Chondrocyte (in vitro differentiated cells): Measurements from ENCODE around the gene CCND1. TPM values are rescaled to one million over a fixed set of nuclear protein-coding genes. Genes with fewer than 3 reads are reported as not detected.

Source experiments
- DNase-seq: peaks from one replicate; pipeline ENCODE4 v3.0.0; 2021; ENCODE audit warnings: mixed read lengths, low spot score
- H3K27ac Mint-ChIP-seq: one replicate; pipeline ENCODE4 v1.8.0; 2021; ENCODE audit warnings: mild to moderate bottlenecking, moderate library complexity, mixed read lengths; ENCODE audit not compliant: unreplicated experiment
- H3K27me3 Mint-ChIP-seq: 2 replicates; pipeline ENCODE4 v1.8.0; 2021; ENCODE audit warnings: low read depth, mixed read lengths
- H3K36me3 Mint-ChIP-seq: 2 replicates; pipeline ENCODE4 v1.8.0; 2021; ENCODE audit warnings: low read depth, mixed read lengths
- H3K4me1 Mint-ChIP-seq: 2 replicates; pipeline ENCODE4 v1.8.0; 2021; ENCODE audit warnings: low read depth, mild to moderate bottlenecking, mixed read lengths
- H3K4me3 Mint-ChIP-seq: one replicate; pipeline ENCODE4 v1.8.0; 2021; ENCODE audit warnings: mild to moderate bottlenecking, moderate library complexity, mixed read lengths; ENCODE audit not compliant: unreplicated experiment
- H3K9me3 Mint-ChIP-seq: 2 replicates; pipeline ENCODE4 v1.8.0; 2021; ENCODE audit warnings: low read depth, mixed read lengths
- total RNA-seq: library from RNA; stranded (reverse); gene quantifications from 3 replicates; pipeline ENCODE4 v1.2.1, GENCODE V29; 2021
- TF ChIP-seq, protein P1 (sequence below): fragments of 200-600 bp; sonication (generic); IDR thresholded peaks from 2 replicates; pipeline ENCODE4 v1.5.0; 2021; ENCODE audit warnings: antibody characterized with exemption, mild to moderate bottlenecking, moderate library complexity

CCND1 gene
- total RNA-seq, 1 donor from 2014 or later: 129 TPM

DNA sequence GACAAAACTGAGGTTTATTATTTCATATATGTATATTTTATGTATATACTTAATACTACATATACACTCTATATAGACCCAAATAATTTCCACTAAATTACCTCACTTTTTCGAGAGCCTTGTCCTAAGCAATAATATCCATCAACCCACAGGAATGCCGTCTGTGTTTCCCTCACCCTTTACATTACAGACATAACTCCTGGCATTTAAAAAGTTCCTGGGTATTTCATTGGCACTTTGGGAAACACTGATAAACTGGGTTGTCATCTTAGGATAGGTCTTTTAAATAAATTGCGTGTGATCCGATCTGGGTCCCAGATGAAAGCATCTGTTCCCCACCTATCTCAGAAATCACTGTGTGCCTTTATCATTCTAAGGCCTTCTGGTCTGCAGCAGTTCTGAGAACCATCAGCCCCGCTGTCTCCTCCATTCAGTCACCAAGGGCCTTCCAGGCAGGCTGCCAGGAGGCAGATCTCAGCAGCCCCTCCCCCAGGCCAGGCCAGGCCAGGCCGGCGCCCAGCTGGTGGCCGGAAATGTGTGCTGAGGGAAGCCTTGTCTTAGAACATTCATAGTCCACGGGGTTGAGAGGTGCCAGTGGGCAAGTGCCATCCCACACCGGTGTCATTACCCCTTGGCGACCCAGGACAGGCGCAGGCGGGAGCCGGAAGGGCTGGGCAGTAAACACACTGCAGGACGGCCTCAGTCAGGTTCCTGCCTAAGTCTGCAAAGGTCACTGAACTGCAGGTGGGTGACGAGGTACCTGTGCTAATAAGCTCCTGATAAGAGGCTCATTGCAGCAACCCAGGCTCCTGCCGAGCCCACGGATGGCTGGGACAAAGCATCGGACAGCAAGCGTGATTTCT is 59.6 kb downstream of the CCND1 start:
- Mint-ChIP-seq H3K27ac (peak overlapping the region; percentile 41), H3K27me3 (peaks cover 18% of the 10 kb centered on the region), H3K9me3 (no peaks in the 10 kb centered on the region), H3K36me3 (no peaks in the 10 kb centered on the region), H3K4me1 (peaks cover 20% of the 10 kb centered on the region), H3K4me3 (no peak overlapping the region)
- TF ChIP-seq, protein P1, sequence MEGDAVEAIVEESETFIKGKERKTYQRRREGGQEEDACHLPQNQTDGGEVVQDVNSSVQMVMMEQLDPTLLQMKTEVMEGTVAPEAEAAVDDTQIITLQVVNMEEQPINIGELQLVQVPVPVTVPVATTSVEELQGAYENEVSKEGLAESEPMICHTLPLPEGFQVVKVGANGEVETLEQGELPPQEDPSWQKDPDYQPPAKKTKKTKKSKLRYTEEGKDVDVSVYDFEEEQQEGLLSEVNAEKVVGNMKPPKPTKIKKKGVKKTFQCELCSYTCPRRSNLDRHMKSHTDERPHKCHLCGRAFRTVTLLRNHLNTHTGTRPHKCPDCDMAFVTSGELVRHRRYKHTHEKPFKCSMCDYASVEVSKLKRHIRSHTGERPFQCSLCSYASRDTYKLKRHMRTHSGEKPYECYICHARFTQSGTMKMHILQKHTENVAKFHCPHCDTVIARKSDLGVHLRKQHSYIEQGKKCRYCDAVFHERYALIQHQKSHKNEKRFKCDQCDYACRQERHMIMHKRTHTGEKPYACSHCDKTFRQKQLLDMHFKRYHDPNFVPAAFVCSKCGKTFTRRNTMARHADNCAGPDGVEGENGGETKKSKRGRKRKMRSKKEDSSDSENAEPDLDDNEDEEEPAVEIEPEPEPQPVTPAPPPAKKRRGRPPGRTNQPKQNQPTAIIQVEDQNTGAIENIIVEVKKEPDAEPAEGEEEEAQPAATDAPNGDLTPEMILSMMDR: no peak
- no peak for DNase-seq

DNA sequence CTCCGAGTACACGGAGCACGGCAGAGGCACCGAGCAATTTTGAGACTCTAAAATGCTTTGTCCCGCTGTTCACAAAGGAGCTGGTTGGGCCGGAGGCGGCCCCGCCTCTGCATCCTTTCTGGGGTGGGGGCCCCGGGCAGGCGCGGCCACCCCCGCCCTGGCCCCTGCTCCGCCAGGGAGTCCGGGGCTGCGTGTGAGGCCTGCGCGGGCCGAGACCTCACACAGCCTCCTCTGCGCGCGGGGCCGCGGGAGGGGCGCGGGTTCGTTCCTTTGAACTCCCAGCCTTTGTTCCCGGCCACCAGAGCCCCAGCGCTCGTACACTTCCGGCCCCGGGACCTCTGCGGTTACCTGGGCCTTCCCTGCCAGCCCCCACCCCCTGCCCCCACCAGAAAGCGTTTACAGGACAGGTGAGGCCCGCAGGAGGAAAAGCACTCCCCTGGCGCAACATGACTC is 61.3 kb downstream of the CCND1 start:
- no peaks in the 10 kb centered on the region for H3K36me3 Mint-ChIP-seq
- no peak overlapping the region for H3K4me3 Mint-ChIP-seq
- no peak overlapping the region for H3K27ac Mint-ChIP-seq
- no peak for DNase-seq
- no peaks in the 10 kb centered on the region for H3K9me3 Mint-ChIP-seq
- TF ChIP-seq, protein P1: no peak
- peaks cover 20% of the 10 kb centered on the region for H3K4me1 Mint-ChIP-seq
- H3K27me3 Mint-ChIP-seq: peaks cover 27% of the 10 kb centered on the region

DNA sequence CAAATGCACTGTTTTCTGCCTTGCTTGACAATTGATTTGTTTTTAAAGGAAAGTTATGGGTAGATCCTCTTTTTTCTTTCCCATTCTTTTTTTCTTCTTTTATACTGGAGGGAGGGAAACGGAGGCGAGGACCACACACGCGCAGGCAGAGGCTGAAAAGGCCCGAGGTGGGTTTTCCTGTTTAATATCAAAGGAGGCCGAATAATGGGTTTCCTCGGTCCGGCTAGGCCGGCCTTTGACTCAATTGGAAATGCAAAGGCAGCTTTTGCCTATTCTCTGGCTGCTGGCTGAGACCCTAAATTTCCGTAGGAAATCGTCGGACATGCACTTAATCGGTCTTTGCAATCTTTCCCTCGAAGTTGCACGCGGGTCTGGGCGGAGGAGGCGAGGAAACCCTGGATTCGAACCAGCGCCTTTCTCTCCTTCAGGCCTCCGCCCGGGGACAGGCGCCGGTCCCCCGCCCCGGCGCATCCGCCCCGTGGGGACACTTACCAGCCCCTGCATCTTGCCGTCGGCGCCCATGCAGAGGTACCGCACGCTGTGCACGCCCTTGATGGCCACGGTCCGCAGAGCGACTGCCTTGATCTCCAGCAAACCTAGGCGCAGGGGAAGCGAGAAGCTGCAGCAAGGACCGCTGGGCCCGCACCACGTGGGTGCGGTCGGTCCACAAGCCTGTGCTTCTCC is 62.0 kb downstream of the CCND1 start:
- no peak overlapping the region for H3K27ac Mint-ChIP-seq
- H3K4me3 Mint-ChIP-seq: no peak overlapping the region
- H3K27me3 Mint-ChIP-seq: peaks cover 28% of the 10 kb centered on the region
- TF ChIP-seq, protein P1: no peak
- no peaks in the 10 kb centered on the region for H3K36me3 Mint-ChIP-seq
- H3K9me3 Mint-ChIP-seq: no peaks in the 10 kb centered on the region
- H3K4me1 Mint-ChIP-seq: peaks cover 20% of the 10 kb centered on the region
- no peak for DNase-seq

DNA sequence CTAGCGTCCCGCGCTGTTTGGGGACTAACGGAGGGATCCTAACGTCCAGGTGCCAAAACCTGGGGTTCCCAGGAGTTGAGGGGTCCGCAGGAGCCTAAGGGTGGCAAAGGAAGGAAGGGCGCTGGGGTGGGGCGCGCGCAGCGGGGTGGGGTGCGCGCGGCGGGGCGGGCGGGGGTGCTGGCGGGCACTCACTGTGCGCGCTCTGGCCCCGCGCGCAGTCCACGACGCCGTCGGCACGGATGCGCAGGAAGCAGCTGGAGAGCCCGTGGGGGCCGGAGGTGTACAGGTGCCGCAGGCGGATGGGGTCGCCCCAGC is 62.5 kb downstream of the CCND1 start:
- peaks cover 28% of the 10 kb centered on the region for H3K27me3 Mint-ChIP-seq
- H3K36me3 Mint-ChIP-seq: no peaks in the 10 kb centered on the region

More for the DNA sequence above, 62.5 kb downstream of the CCND1 start:
- no peak for DNase-seq
- TF ChIP-seq, protein P1: no peak
- Mint-ChIP-seq H3K9me3 (no peaks in the 10 kb centered on the region), H3K27ac (no peak overlapping the region), H3K4me1 (peaks cover 20% of the 10 kb centered on the region), H3K4me3 (no peak overlapping the region)

Other genes starting within 250 kb of the CCND1 start
- gene LINC01488, start 159.5 kb upstream of the CCND1 start, total RNA-seq: not detected in 3 replicates
- gene LTO1, start 34.2 kb downstream of the CCND1 start, total RNA-seq: 15.5 to 21.9 TPM (median 16.2 TPM) in 3 replicates
- gene FGF19, start 62.9 kb downstream of the CCND1 start, total RNA-seq: not detected in 3 replicates
- not detected in 3 replicates for gene FGF4, start 134.2 kb downstream of the CCND1 start, total RNA-seq
- not detected in 3 replicates for gene FGF3, start 178.3 kb downstream of the CCND1 start, total RNA-seq